ENCODE results near the gene PXDC1.
"Not testable (repeated sequence)": the region's sequence is repeated elsewhere in the genome, so short reads cannot be mapped to it uniquely, and the experiment has no call there.

PXDC1 gene

GRCh38 chr6:3758842-3759144 lies 7.3 kb upstream of the PXDC1 start:
- Histone ChIP-seq H3K4me3 (ENCODE audit: extremely low read depth, insufficient read depth, low read length, poor library complexity, severe bottlenecking) (no peak overlapping the region), H3K27ac (ENCODE audit: low read depth, low read length, severe bottlenecking) (no peak overlapping the region), H3K36me3 (ENCODE audit: control insufficient read depth, insufficient read depth, low read length) (no peaks in the 10 kb centered on the region), H3K9me3 (ENCODE audit: control insufficient read depth, low read length) (no peaks in the 10 kb centered on the region), H3K4me1 (ENCODE audit: control insufficient read depth, insufficient read depth, low read length, poor library complexity, severe bottlenecking) (peaks cover 10% of the 10 kb centered on the region)
- 94 to 96% methylated on average over 6 to 7 of the region's 7 CpGs for WGBS, 2 experiments (ENCODE audit: insufficient coverage in 2 of 2)

GRCh38 chr6:3757998-3758841 lies 6.7 kb upstream of the PXDC1 start:
- not testable (repeated sequence) for H3K27ac ChIP-seq (ENCODE audit: low read depth, low read length, severe bottlenecking); H3K36me3 ChIP-seq (ENCODE audit: control insufficient read depth, insufficient read depth, low read length); H3K9me3 ChIP-seq (ENCODE audit: control insufficient read depth, low read length); H3K4me3 ChIP-seq (ENCODE audit: extremely low read depth, insufficient read depth, low read length, poor library complexity, severe bottlenecking)
- peaks cover 15% of the 10 kb centered on the region for H3K4me1 ChIP-seq (ENCODE audit: control insufficient read depth, insufficient read depth, low read length, poor library complexity, severe bottlenecking)
- WGBS, 2 experiments (ENCODE audit: insufficient coverage in 2 of 2), result 97 to 98% methylated on average over 50 to 52 of the region's 57 CpGs

GRCh38 chr6:3757241-3757641 lies 5.7 kb upstream of the PXDC1 start:
- H3K4me1 ChIP-seq (ENCODE audit: control insufficient read depth, insufficient read depth, low read length, poor library complexity, severe bottlenecking), result peaks cover 20% of the 10 kb centered on the region
- H3K36me3 ChIP-seq (ENCODE audit: control insufficient read depth, insufficient read depth, low read length), result no peaks in the 10 kb centered on the region
- no peaks in the 10 kb centered on the region for H3K9me3 ChIP-seq (ENCODE audit: control insufficient read depth, low read length)
- H3K4me3 ChIP-seq (ENCODE audit: extremely low read depth, insufficient read depth, low read length, poor library complexity, severe bottlenecking), result no peak overlapping the region
- WGBS, 2 experiments (ENCODE audit: insufficient coverage in 2 of 2), result 86 to 93% methylated on average over 8 to 9 of the region's 9 CpGs
- no peak overlapping the region for H3K27ac ChIP-seq (ENCODE audit: low read depth, low read length, severe bottlenecking)

- Histone ChIP-seq H3K36me3 (ENCODE audit: control insufficient read depth, insufficient read depth, low read length) (no peaks in the 10 kb centered on the region), H3K9me3 (ENCODE audit: control insufficient read depth, low read length) (no peaks in the 10 kb centered on the region), H3K4me1 (ENCODE audit: control insufficient read depth, insufficient read depth, low read length, poor library complexity, severe bottlenecking) (peaks cover 20% of the 10 kb centered on the region), H3K27ac (ENCODE audit: low read depth, low read length, severe bottlenecking) (no peak overlapping the region), H3K4me3 (ENCODE audit: extremely low read depth, insufficient read depth, low read length, poor library complexity, severe bottlenecking) (no peak overlapping the region)
- WGBS, 2 experiments (ENCODE audit: insufficient coverage in 2 of 2), result 33 to 40% methylated on average over 1 of the region's 3 CpGs
Measured at GRCh38 chr6:3756546-3756945, 5.0 kb upstream of the PXDC1 start.

- Histone ChIP-seq H3K9me3 (ENCODE audit: control insufficient read depth, low read length) (no peaks in the 10 kb centered on the region), H3K27ac (ENCODE audit: low read depth, low read length, severe bottlenecking) (no peak overlapping the region), H3K4me1 (ENCODE audit: control insufficient read depth, insufficient read depth, low read length, poor library complexity, severe bottlenecking) (peaks cover 20% of the 10 kb centered on the region), H3K36me3 (ENCODE audit: control insufficient read depth, insufficient read depth, low read length) (no peaks in the 10 kb centered on the region), H3K4me3 (ENCODE audit: extremely low read depth, insufficient read depth, low read length, poor library complexity, severe bottlenecking) (no peak overlapping the region)
- 64 to 75% methylated on average over 4 to 7 of the region's 11 CpGs for WGBS, 2 experiments (ENCODE audit: insufficient coverage in 2 of 2)
Measured at GRCh38 chr6:3755637-3756545, 4.4 kb upstream of the PXDC1 start.

GRCh38 chr6:3754776-3755175 lies 3.3 kb upstream of the PXDC1 start:
- no CpG with 5 or more reads among the region's 3 CpGs for WGBS, 2 experiments (ENCODE audit: insufficient coverage in 2 of 2)
- no peaks in the 10 kb centered on the region for H3K36me3 ChIP-seq (ENCODE audit: control insufficient read depth, insufficient read depth, low read length)
- H3K27ac ChIP-seq (ENCODE audit: low read depth, low read length, severe bottlenecking), result no peak overlapping the region
- no peak overlapping the region for H3K4me3 ChIP-seq (ENCODE audit: extremely low read depth, insufficient read depth, low read length, poor library complexity, severe bottlenecking)
- peaks cover 20% of the 10 kb centered on the region for H3K4me1 ChIP-seq (ENCODE audit: control insufficient read depth, insufficient read depth, low read length, poor library complexity, severe bottlenecking)
- no peaks in the 10 kb centered on the region for H3K9me3 ChIP-seq (ENCODE audit: control insufficient read depth, low read length)

- not testable (repeated sequence) for H3K36me3 ChIP-seq (ENCODE audit: control insufficient read depth, insufficient read depth, low read length); H3K27ac ChIP-seq (ENCODE audit: low read depth, low read length, severe bottlenecking); H3K9me3 ChIP-seq (ENCODE audit: control insufficient read depth, low read length); H3K4me3 ChIP-seq (ENCODE audit: extremely low read depth, insufficient read depth, low read length, poor library complexity, severe bottlenecking)
- peaks cover 22% of the 10 kb centered on the region for H3K4me1 ChIP-seq (ENCODE audit: control insufficient read depth, insufficient read depth, low read length, poor library complexity, severe bottlenecking)
- WGBS, 2 experiments (ENCODE audit: insufficient coverage in 2 of 2), result 93 to 95% methylated on average over 15 of the region's 15 CpGs
Measured at GRCh38 chr6:3754032-3754725, 2.7 kb upstream of the PXDC1 start.

- no peaks in the 10 kb centered on the region for H3K36me3 ChIP-seq (ENCODE audit: control insufficient read depth, insufficient read depth, low read length)
- H3K4me3 ChIP-seq (ENCODE audit: extremely low read depth, insufficient read depth, low read length, poor library complexity, severe bottlenecking), result no peak overlapping the region
- WGBS, 2 experiments (ENCODE audit: insufficient coverage in 2 of 2), result 84 to 85% methylated on average over 4 to 8 of the region's 10 CpGs
- H3K9me3 ChIP-seq (ENCODE audit: control insufficient read depth, low read length), result no peaks in the 10 kb centered on the region
- peaks cover 28% of the 10 kb centered on the region for H3K4me1 ChIP-seq (ENCODE audit: control insufficient read depth, insufficient read depth, low read length, poor library complexity, severe bottlenecking)
- H3K27ac ChIP-seq (ENCODE audit: low read depth, low read length, severe bottlenecking), result no peak overlapping the region
Measured at GRCh38 chr6:3753228-3753835, 1.8 kb upstream of the PXDC1 start.

GRCh38 chr6:3752531-3753227 lies 1.2 kb upstream of the PXDC1 start:
- peak overlapping the region; percentile 84 for H3K4me3 ChIP-seq (ENCODE audit: extremely low read depth, insufficient read depth, low read length, poor library complexity, severe bottlenecking)
- WGBS, 2 experiments (ENCODE audit: insufficient coverage in 2 of 2), result 45 to 69% methylated on average over 6 to 11 of the region's 22 CpGs
- peak overlapping the region; percentile 87 for H3K27ac ChIP-seq (ENCODE audit: low read depth, low read length, severe bottlenecking)

More at GRCh38 chr6:3752531-3753227, 1.2 kb upstream of the PXDC1 start:
- no peaks in the 10 kb centered on the region for H3K36me3 ChIP-seq (ENCODE audit: control insufficient read depth, insufficient read depth, low read length)
- no peaks in the 10 kb centered on the region for H3K9me3 ChIP-seq (ENCODE audit: control insufficient read depth, low read length)
- H3K4me1 ChIP-seq (ENCODE audit: control insufficient read depth, insufficient read depth, low read length, poor library complexity, severe bottlenecking), result peaks cover 31% of the 10 kb centered on the region

Measured in mesodermal cell (in vitro differentiated cells).